ENCODE measurements around the gene FOXF1. TPM values are rescaled to one million over a fixed set of nuclear protein-coding genes. Genes with fewer than 3 reads are reported as not detected.
A peak's percentile ranks its signal among the peaks of the same experiment; 100 is the strongest.

The FOXF1 gene
- total and polyA plus RNA-seq, 2 donors (not counting 1 experiment from before 2014, with no cell fraction given): 14.0 to 31.5 TPM

DNA sequence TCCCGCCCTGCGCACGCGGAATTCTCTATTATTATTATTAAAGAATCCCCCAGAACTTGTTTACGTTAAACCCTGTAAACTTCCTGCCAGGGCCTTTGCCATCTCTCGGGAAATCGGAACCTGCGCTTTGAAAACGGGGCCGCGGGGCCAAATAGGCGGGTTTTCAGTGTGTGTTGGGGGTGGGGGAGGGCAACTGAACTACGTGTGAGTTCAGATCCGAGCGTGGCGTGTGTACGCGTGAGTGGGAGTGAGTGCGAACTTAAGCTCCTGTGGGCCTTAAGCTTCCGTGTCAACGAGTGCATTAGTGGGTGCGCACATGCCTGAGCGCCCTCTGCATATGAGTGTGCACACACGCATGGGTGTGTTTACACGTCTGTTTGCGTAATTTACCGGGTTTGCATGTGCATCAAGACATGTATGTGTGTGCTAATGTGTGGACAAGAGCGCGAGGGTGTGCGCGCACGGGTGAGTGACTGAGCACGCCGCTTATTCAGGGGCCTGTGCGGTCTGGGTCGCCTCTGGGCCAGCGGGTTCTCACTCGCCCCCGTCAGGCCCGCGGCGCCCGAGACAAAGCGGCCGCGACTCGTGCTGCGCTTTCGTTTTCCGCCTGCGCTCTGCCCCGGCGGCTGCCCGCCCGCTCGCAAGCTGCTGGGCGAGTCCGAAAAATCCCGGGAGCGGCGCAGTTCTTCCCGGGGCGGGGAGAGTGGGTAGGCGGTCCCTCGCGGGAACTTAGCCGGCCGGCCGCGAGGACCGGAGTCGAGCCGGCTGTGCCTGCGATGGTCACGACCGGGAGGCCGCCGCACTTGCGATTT, 1.2 kb upstream of the FOXF1 start:
- peak overlapping the region; percentile 74 to 89 (median 81) for H3K4me3 ChIP-seq (replicated peaks in 1 of 4; ENCODE audit: control extremely low read depth in 1 of 4, insufficient read depth in 1 of 4, low read depth in 3 of 4, low read length in 4 of 4)
- H4K20me1 ChIP-seq (ENCODE audit: control insufficient read depth, extremely low read depth, insufficient read depth, low read length): peaks cover 5% of the 10 kb centered on the region
- no peaks in the 10 kb centered on the region for H3K9me3 ChIP-seq (ENCODE audit: control insufficient read depth, insufficient read depth, low read depth, low read length)
- TF ChIP-seq CTCF (conservative IDR thresholded peaks at IDR 0.05 in 1 of 2, IDR thresholded peaks at IDR 0.05 in 1 of 2; ENCODE audit: low read depth in 1 of 2, low read length in 2 of 2) (no peak), EZH2 (IDR thresholded peaks at IDR 0.05; ENCODE audit: low read length, missing control alignments) (no peak)
- peak; percentile 87 to 90 for DNase-seq (ENCODE audit: low read depth in 2 of 2)
- H3K79me2 ChIP-seq (ENCODE audit: control insufficient read depth, insufficient read depth, low read length): peaks cover 83% of the 10 kb centered on the region
- H3K9ac ChIP-seq (ENCODE audit: insufficient read depth, low read length): peak overlapping the region; percentile 95
- H2AFZ ChIP-seq (ENCODE audit: low read length): peak overlapping the region; percentile 48
- no peaks in the 10 kb centered on the region for H3K27me3 ChIP-seq (ENCODE audit: control insufficient read depth, insufficient read depth, low read length)
- H3K4me1 ChIP-seq (ENCODE audit: control insufficient read depth, extremely low read depth, insufficient read depth, low read length): peaks cover 11% of the 10 kb centered on the region
- H3K4me2 ChIP-seq (ENCODE audit: extremely low read depth, insufficient read depth, low read length): peak overlapping the region; percentile 79
- H3K36me3 ChIP-seq (ENCODE audit: control insufficient read depth, insufficient read depth, low read length): peaks cover 20% of the 10 kb centered on the region
- H3K27ac ChIP-seq (ENCODE audit: insufficient read depth, low read length): peak overlapping the region; percentile 97

GRCh38 chr16:86509759-86510464, 415 bp upstream of the FOXF1 start:
- Histone ChIP-seq H3K4me3 (replicated peaks in 1 of 4; ENCODE audit: control extremely low read depth in 1 of 4, insufficient read depth in 1 of 4, low read depth in 3 of 4, low read length in 4 of 4) (peak overlapping the region; percentile 74 to 99 (median 82)), H3K27me3 (ENCODE audit: control insufficient read depth, insufficient read depth, low read length) (no peaks in the 10 kb centered on the region), H3K9ac (ENCODE audit: insufficient read depth, low read length) (peak overlapping the region; percentile 95), H3K9me3 (ENCODE audit: control insufficient read depth, insufficient read depth, low read depth, low read length) (no peaks in the 10 kb centered on the region), H3K27ac (ENCODE audit: insufficient read depth, low read length) (peak overlapping the region; percentile 97), H3K79me2 (ENCODE audit: control insufficient read depth, insufficient read depth, low read length) (peaks cover 83% of the 10 kb centered on the region), H4K20me1 (ENCODE audit: control insufficient read depth, extremely low read depth, insufficient read depth, low read length) (peaks cover 5% of the 10 kb centered on the region), H2AFZ (ENCODE audit: low read length) (no peak overlapping the region), H3K4me2 (ENCODE audit: extremely low read depth, insufficient read depth, low read length) (peak overlapping the region; percentile 75), H3K36me3 (ENCODE audit: control insufficient read depth, insufficient read depth, low read length) (peaks cover 20% of the 10 kb centered on the region), H3K4me1 (ENCODE audit: control insufficient read depth, extremely low read depth, insufficient read depth, low read length) (peaks cover 5% of the 10 kb centered on the region)
- peak; percentile 93 to 96 for DNase-seq (ENCODE audit: low read depth in 2 of 2)
- peak in 1 of 2 donors; percentile 7 for TF ChIP-seq CTCF (conservative IDR thresholded peaks at IDR 0.05 in 1 of 2, IDR thresholded peaks at IDR 0.05 in 1 of 2; ENCODE audit: low read depth in 1 of 2, low read length in 2 of 2)
- TF ChIP-seq EZH2 (IDR thresholded peaks at IDR 0.05; ENCODE audit: low read length, missing control alignments): no peak
